ENCODE data around the gene LEAP2.

DNA sequence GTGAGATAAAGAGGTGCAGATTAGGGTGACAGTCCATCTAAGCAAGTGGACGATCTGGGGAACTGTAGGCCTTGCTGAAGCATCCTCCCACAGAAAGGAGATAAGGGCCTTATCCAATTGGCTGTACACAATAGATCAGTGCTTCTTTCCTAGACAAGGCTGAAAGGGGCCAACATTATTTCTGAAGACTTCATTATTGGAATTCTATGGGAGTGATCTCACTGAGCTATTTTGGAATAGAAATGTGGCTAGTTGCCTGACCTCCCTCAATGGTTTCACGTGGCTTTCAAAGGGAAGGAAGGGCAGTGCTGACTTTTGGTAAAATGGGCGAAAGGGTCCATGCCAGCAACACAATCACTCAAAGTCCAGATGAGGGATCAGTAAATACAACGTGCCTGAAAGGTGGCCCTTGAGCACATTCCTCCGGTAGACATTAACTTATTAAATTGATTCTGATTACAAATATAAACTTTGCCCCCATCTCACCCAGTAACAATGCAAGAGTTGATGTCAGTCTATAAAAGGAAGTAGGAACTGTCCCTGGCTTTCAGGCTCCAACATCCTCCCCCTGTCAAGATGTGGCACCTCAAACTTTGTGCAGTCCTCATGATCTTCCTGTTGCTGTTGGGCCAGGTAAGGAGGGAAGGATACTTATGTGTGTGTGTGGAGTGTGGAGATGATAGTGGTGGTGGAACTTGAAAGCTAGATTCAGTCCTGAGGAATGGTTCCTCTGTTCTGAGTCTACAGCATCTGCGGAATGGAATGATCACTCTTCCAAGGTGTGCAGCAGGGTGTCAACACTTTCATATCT, at the start of gene LEAP2:
- TF ChIP-seq, protein P1, sequence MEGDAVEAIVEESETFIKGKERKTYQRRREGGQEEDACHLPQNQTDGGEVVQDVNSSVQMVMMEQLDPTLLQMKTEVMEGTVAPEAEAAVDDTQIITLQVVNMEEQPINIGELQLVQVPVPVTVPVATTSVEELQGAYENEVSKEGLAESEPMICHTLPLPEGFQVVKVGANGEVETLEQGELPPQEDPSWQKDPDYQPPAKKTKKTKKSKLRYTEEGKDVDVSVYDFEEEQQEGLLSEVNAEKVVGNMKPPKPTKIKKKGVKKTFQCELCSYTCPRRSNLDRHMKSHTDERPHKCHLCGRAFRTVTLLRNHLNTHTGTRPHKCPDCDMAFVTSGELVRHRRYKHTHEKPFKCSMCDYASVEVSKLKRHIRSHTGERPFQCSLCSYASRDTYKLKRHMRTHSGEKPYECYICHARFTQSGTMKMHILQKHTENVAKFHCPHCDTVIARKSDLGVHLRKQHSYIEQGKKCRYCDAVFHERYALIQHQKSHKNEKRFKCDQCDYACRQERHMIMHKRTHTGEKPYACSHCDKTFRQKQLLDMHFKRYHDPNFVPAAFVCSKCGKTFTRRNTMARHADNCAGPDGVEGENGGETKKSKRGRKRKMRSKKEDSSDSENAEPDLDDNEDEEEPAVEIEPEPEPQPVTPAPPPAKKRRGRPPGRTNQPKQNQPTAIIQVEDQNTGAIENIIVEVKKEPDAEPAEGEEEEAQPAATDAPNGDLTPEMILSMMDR (IDR thresholded peaks at IDR 0.05) = no peak
- TF ChIP-seq POLR2A (IDR thresholded peaks at IDR 0.05) = no peak

Data from prostate gland (tissue), 2 donors.